Vagina (tissue), 2 donors: ENCODE data around the gene TAF6. TPM values are rescaled to one million over a fixed set of nuclear protein-coding genes. Genes with fewer than 3 reads are reported as not detected.

Experiments
- DNase-seq, 2 donors: peaks; one replicate each; pipeline ENCODE4 v3.0.0-alpha.2; 2017; ENCODE audit errors: extremely low spot score in 2 of 2
- H3K27ac ChIP-seq: fragments of 200-600 bp; sonication (generic); one replicate; pipeline ENCODE4 v1.5.1; 2019
- H3K27me3 ChIP-seq: fragments of 200-600 bp; sonication (generic); one replicate; pipeline ENCODE4 v1.5.1; 2019
- H3K36me3 ChIP-seq, 2 donors: fragments of 200-600 bp; sonication (generic); one replicate each; pipeline ENCODE4 v1.5.1; 2017 to 2019
- H3K4me1 ChIP-seq: fragments of 200-600 bp; sonication (generic); one replicate; pipeline ENCODE4 v1.5.1; 2019
- H3K4me3 ChIP-seq, 2 donors: fragments of 200-600 bp; sonication (generic); 1 replicate in 1 of 2; 2 replicates in 1 of 2; pipeline ENCODE4 v1.5.1; 2016 to 2019
- H3K9me3 ChIP-seq: fragments of 200-600 bp; sonication (generic); one replicate; pipeline ENCODE4 v1.5.1; 2019
- POLR2A ChIP-seq, 2 donors: fragments of 450-650 bp; IDR thresholded peaks; one replicate each; pipeline ENCODE4 v1.6.1; 2017; ENCODE audit warnings: antibody characterized with exemption in 2 of 2, mild to moderate bottlenecking in 2 of 2, moderate library complexity in 2 of 2
- POLR2AphosphoS5 ChIP-seq, 2 donors: sonication (generic); formaldehyde crosslinking; IDR thresholded peaks; one replicate each; pipeline ENCODE4 v1.9.0; 2017; ENCODE audit warnings: antibody characterized with exemption in 2 of 2, mild to moderate bottlenecking in 2 of 2, low read depth in 1 of 2; ENCODE audit not compliant: insufficient read depth in 1 of 2
- intact Hi-C: fragments of 100-400 bp; cut with DNase I; formaldehyde crosslinking; loops from one replicate; pipeline ENCODE4 v1.15.1; 2023
- total RNA-seq: library from RNA; depleted of rRNA; stranded (reverse); fragments of >200 nt; gene quantifications from one replicate; pipeline ENCODE4 v1.2.3, GENCODE V29; 2016
- TF ChIP-seq, protein P1 (sequence below), 3 experiments: fragments of 450-650 bp in 2 of 3; fragments of 200-600 bp in 1 of 3; sonication (generic) in 1 of 3; IDR thresholded peaks; one replicate each; pipeline ENCODE4 v1.5.1; 2017 to 2019; ENCODE audit warnings: antibody characterized with exemption in 3 of 3, mild to moderate bottlenecking in 2 of 3, moderate library complexity in 2 of 3

The TAF6 gene
- total RNA-seq, 1 donor from 2014 or later: 54.3 TPM

DNA sequence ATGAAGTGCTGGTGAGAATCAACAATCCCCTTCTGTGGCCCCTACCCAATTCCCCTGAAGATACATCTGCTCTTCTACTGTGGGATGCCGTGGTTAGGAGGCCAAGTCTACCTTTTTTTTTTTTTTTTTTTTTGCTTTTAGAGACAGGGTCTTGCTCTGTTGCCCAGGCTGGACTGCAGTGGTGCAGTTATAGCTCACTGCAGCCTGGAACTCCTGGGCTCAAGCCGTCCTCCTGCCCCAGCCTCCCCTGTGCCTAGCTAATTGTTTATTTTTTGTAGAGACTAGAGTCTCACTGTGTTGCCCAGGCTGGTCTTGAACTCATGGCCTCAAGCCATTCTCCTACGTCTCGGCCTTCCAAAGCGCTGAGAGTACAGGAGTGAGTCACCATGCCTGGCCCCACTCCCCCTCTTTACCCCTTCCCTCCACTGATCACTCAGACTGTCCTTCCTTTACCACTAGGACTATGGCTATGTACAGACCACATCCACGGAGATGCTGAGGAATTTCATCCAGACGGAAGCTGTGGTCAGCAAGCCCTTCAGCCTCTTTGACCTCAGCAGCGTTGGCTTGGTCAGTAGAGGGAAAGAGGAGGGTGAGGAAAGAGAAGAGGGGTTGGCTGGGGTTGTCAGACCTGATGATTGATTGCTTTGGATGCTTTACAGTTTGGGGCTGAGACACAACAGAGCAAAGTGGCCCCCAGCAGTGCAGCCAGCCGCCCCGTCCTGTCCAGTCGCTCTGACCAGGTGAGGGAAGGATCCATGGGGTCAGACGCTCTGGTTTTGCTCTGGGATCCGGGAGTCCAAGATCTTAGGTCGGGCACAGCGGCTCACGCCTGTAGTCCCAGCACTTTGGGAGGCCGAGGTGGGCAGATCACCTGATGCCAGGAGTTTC, 16.0 kb downstream of the TAF6 start:
- TF ChIP-seq POLR2A (IDR thresholded peaks at IDR 0.05) (no peak), POLR2AphosphoS5 (IDR thresholded peaks at IDR 0.05; ENCODE audit: insufficient read depth in 1 of 2, low read depth in 1 of 2) (no peak)
- TF ChIP-seq, protein P1, sequence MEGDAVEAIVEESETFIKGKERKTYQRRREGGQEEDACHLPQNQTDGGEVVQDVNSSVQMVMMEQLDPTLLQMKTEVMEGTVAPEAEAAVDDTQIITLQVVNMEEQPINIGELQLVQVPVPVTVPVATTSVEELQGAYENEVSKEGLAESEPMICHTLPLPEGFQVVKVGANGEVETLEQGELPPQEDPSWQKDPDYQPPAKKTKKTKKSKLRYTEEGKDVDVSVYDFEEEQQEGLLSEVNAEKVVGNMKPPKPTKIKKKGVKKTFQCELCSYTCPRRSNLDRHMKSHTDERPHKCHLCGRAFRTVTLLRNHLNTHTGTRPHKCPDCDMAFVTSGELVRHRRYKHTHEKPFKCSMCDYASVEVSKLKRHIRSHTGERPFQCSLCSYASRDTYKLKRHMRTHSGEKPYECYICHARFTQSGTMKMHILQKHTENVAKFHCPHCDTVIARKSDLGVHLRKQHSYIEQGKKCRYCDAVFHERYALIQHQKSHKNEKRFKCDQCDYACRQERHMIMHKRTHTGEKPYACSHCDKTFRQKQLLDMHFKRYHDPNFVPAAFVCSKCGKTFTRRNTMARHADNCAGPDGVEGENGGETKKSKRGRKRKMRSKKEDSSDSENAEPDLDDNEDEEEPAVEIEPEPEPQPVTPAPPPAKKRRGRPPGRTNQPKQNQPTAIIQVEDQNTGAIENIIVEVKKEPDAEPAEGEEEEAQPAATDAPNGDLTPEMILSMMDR (IDR thresholded peaks at IDR 0.05): no peak
- H3K36me3 ChIP-seq: peaks cover 0 to 39% of the 10 kb centered on the region in 2 donors
- intact Hi-C loops: no loop called here
- no peak overlapping the region for H3K27ac ChIP-seq
- H3K4me1 ChIP-seq: peaks cover 34% of the 10 kb centered on the region
- no peaks in the 10 kb centered on the region for H3K9me3 ChIP-seq
- no peak for DNase-seq
- no peaks in the 10 kb centered on the region for H3K27me3 ChIP-seq
- no peak overlapping the region for H3K4me3 ChIP-seq

DNA sequence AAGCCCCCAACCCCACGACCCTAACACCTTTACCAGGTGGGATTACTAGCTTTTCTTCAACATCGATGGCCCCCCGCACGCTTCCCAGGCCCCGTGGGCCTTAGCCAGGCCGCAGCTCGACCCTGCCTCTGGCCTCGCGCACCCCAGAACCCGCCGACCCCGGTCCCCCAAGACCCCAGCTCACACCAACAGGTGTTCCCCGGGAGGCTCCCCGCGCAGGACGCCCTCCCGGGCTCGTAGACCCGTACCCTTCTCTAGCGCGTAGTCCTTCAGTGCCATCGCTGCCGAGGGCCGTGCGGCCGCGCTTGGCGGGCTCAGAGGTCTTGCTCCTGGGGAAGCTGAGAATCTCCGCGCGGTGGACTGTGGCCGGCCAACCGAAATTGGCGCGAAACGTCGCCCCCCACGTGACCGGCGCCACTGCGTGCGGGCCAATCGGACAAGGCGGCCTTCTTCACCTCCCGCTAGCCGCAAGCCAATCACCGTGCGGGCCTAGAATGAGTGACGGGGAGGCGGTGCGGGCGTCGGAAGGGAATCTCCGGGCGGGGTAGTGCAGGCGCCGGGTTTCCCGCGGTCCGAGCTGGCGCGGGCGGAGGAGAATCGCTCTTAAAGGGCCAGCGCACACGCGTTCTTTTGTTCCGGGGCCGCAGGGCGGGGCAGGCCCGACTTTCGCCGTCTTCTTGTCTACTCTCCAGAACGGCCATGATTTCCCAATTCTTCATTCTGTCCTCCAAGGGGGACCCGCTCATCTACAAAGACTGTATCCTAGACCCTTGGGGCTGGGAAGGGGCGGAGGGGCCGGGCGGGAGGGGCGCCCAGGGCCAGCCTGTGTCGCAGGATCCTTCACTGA, 17.9 kb downstream of the TAF6 start, which contains the start of the genes AP4M1 and MCM7:
Gene AP4M1, plus strand, starts transcription at position 628 of the 847 bp plus-strand sequence. Its CDS starts 72 bp downstream, at position 700.
Gene MCM7, minus strand, starts transcription at position 382 of the 847 bp plus-strand sequence. Its CDS starts 103 bp downstream, at position 279.
- no peaks in the 10 kb centered on the region for H3K27me3 ChIP-seq
- peak within 1 kb of the TSS; percentile 81 to 96 for H3K4me3 ChIP-seq
- H3K27ac ChIP-seq: peak within 1 kb of the TSS; percentile 95
- peaks cover 0 to 41% of the 10 kb centered on the region in 2 donors for H3K36me3 ChIP-seq
- H3K4me1 ChIP-seq: peaks cover 34% of the 10 kb centered on the region
- intact Hi-C loops: no loop called here
- peak; percentile 99 for DNase-seq
- no peaks in the 10 kb centered on the region for H3K9me3 ChIP-seq
- peak; percentile 76 to 90 for TF ChIP-seq POLR2AphosphoS5 (IDR thresholded peaks at IDR 0.05; ENCODE audit: insufficient read depth in 1 of 2, low read depth in 1 of 2)
- no peak for TF ChIP-seq POLR2A (IDR thresholded peaks at IDR 0.05)
- TF ChIP-seq, protein P1 (IDR thresholded peaks at IDR 0.05): no peak

GRCh38 chr7:100100420-100101015, 18.6 kb downstream of the TAF6 start:
- Histone ChIP-seq H3K9me3 (no peaks in the 10 kb centered on the region), H3K27ac (peak overlapping the region; percentile 95), H3K27me3 (no peaks in the 10 kb centered on the region), H3K4me1 (peaks cover 34% of the 10 kb centered on the region), H3K4me3 (peak overlapping the region; percentile 81 to 96), H3K36me3 (peaks cover 3 to 48% of the 10 kb centered on the region in 2 donors)
- TF ChIP-seq POLR2AphosphoS5 (IDR thresholded peaks at IDR 0.05; ENCODE audit: insufficient read depth in 1 of 2, low read depth in 1 of 2): peak in 1 of 2 donors; percentile 92
- TF ChIP-seq POLR2A (IDR thresholded peaks at IDR 0.05): no peak
- intact Hi-C loops: no loop called here
- peak in 1 of 2 donors; percentile 96 for DNase-seq

DNA sequence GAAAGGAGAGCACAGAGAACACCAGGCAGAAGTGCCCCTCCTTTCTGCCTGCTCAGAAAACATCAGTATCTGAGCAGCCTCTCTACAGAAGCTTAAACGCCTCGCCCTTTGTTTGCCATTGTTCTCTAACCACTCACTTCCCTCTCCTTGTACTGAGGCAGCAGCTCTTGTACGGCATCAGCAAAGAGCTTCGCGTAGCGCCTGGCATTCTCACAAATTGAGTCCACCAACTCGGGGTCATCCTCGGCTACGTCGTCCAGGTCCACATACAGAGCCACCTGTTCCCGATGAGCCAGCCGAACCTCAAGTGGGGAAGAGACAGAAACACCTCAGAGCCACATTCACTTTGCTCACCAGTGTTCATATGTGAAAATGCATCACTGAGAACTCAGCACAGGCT, 19.7 kb downstream of the TAF6 start:
- peak overlapping the region; percentile 81 to 96 for H3K4me3 ChIP-seq
- DNase-seq: no peak
- TF ChIP-seq POLR2AphosphoS5 (IDR thresholded peaks at IDR 0.05; ENCODE audit: insufficient read depth in 1 of 2, low read depth in 1 of 2) (no peak), POLR2A (IDR thresholded peaks at IDR 0.05) (no peak)
- TF ChIP-seq, protein P1 (IDR thresholded peaks at IDR 0.05): no peak
- H3K36me3 ChIP-seq: peaks cover 8 to 58% of the 10 kb centered on the region in 2 donors
- H3K27ac ChIP-seq: peak overlapping the region; percentile 95
- H3K9me3 ChIP-seq: no peaks in the 10 kb centered on the region
- H3K27me3 ChIP-seq: no peaks in the 10 kb centered on the region
- intact Hi-C loops: no loop called here
- H3K4me1 ChIP-seq: peaks cover 34% of the 10 kb centered on the region

DNA sequence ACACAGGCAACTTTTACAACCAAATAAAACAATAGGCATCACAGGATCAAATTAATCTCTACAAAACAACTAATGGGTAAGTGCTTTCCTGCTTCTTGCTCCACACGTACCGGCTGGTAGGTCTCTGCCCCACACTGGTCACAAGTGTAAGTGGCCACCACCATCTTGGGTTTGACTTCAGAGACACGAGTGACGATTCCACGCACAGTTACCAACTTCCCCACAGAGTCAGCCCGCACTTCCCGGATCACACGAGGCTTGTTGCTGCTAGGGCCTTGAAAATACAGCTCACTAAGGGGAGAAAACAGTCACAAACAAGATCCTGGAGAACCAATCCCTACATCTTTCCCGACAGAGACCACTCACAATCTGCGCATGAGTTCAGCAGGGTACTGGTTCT, 20.2 kb downstream of the TAF6 start:
- TF ChIP-seq POLR2A (IDR thresholded peaks at IDR 0.05) (no peak), POLR2AphosphoS5 (IDR thresholded peaks at IDR 0.05; ENCODE audit: insufficient read depth in 1 of 2, low read depth in 1 of 2) (no peak)
- TF ChIP-seq, protein P1 (IDR thresholded peaks at IDR 0.05): no peak
- intact Hi-C loops: no loop called here
- Histone ChIP-seq H3K4me3 (no peak overlapping the region), H3K27ac (no peak overlapping the region), H3K9me3 (no peaks in the 10 kb centered on the region), H3K4me1 (peaks cover 34% of the 10 kb centered on the region), H3K27me3 (no peaks in the 10 kb centered on the region), H3K36me3 (peaks cover 8 to 56% of the 10 kb centered on the region in 2 donors)
- no peak for DNase-seq
